Cardiac septum (tissue), 1 donor: ENCODE measurements around the gene TSPAN32. TPM values are rescaled to one million over a fixed set of nuclear protein-coding genes. Genes with fewer than 3 reads are reported as not detected.

Experiments used
- DNase-seq: peaks from one replicate; pipeline ENCODE4 v3.0.0-alpha.2; 2020; ENCODE audit warnings: low spot score
- intact Hi-C: fragments of 100-400 bp; cut with DNase I; formaldehyde crosslinking; loops from one replicate; pipeline ENCODE4 v1.14.0; 2022
- total RNA-seq: library from RNA; stranded (reverse); fragmentation: NEBNext Ultra II Directional; extraction: Animal tissue kit (Norgen Biotek cat#: 25700); gene quantifications from one replicate; pipeline ENCODE4 v1.2.1, GENCODE V29; 2021
- donor health status: DM: no; HTN: no; CAD: no.

TSPAN32 gene
- total RNA-seq, 1 donor from 2014 or later, result 26.2 TPM

DNA sequence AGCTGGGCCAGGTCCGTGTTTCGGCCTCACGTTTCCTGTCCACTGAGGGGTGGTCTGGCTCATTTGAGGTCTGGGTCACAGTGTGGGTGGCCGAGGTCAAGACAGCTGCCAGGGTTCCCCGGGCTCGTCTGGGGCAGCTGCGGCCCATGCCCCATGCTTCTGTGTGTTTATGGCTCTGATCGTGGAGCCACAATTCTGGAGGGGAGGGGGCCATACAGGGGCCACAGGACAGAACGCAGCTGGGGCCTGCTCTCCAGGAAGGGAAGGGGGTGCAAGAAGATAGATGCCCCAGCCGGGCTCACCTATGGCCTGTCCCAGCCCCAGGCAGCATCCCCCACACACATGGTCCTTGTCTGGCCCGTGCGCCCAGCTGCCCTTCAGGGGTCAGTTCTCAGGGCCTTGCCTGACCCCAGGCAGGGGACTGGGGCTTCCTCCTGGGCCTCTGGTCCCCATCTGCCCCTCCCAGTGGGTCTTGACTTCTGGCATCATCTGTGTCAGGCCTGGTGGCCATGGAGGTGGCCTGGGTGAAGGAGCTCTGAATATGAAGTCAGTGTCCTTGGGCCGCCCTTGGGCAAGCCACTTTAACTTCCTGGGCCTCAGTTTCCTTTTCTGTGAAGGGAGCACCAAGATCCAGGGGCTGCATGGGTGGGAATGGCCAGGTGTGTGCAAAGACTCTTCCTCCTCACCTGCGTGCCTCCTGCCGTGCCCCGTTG lies 8.4 kb downstream of the TSPAN32 start:
- intact Hi-C loops, result no loop called here

DNA sequence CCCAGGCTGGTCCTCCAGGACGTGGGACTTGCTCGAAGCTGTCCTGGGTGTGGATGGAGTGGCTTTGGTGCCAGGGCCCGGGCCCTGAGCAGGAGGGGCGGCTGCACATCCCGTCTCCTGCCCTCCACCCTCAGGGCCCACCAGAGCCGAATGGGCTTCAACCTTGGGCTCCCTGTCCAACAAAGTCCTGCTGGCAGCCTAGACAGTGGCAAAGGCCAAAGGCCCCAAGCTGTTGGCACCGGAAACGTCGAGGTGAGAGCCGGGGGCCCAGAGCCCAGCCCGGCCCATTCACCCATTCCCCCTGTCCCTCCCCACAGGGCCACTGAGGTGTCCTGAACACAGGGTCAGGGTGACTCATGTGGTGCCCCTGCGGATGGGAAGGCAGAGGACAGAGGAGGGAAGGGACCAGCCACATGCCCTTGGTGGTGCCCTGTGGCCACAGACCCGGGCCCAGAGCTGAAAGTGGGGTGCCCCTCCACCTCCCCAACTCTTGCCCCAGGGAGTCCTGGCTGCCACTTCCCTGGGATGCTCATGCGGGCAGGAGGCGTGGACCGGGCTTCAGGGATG lies 9.1 kb downstream of the TSPAN32 start:
- intact Hi-C loops, result no loop called here
- no peak for DNase-seq

More for the DNA sequence above, 8.4 kb downstream of the TSPAN32 start:
- DNase-seq, result no peak

DNA sequence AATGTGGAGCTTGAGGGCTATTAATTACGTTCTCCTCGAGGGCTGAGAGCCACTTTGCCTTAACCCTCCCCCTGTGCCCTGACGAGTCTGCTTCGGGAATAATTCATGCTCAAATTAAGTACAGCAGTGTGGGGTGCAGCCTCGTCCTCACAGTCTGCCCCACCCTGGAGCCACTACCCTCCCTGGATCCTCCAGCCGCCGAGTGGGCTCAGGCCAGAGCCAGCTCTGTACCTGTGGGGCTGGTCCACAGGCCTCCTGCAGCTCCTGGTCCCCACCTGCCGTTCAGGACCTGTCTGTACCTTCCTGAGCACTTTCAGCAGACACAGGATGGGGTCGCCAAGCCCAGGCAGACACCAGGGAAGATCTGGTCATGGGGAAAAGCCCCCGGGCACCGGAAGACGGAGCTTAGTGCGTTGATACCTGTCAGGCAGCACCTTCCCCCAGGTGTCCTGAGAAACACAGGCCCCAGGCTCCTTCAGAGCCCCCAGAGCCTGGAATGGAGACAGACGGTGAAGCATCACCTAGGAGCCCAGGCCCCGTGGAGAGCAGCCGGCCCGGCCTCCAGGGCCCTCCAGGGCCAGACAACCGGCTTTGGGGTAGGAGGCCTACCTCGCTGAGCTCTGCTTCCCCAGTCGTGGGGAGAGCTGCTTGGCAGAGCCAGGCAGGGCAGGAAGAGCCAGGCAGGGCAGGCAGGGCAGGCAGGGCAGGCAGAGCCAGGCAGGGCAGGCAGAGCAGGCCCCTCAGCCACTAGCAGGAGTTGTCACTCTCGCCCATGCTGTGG lies 9.7 kb downstream of the TSPAN32 start:
- DNase-seq, result no peak

DNA sequence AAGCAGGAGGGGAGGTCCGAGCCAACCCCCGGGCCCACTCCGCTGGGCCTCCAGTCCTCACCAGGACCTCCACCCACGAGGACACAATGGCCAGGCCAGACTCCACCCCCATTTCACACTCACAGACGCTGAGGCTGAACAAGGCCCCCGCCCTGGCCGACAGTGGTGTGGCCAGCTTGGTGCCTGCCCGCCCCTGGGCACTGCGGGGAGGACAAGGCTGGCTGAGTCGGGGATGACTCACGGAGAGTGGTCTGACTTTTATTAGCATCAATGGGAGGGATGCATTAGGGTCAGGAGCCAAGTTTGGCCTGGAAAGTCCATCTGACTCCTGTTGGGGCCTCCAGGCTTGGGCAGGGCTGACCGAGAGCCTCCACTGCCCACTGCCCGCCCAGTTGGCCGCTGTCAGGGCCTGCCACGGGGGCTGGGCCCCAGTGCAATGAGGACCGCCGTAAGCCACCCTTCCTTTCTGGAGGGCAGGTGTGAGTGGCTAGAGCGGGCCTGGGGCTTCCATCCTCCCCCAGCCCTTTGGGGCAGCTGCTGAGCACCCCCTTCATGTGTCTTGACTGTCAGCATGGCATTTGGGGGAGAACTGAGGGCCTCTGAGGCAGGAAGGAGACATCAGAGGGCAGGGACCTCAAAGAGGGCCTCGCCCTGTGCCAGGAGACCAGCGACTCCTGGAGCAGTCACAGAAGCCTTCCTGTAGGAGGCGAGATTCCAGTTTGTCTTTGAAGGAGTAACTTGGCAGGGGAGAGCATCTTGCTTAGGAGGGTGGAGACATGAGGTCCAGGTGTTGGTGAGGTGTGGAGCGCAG lies 10.6 kb downstream of the TSPAN32 start:
- DNase-seq, result no peak
- intact Hi-C loops, result no loop called here

More for the DNA sequence above, 9.7 kb downstream of the TSPAN32 start:
- intact Hi-C loops, result no loop called here

DNA sequence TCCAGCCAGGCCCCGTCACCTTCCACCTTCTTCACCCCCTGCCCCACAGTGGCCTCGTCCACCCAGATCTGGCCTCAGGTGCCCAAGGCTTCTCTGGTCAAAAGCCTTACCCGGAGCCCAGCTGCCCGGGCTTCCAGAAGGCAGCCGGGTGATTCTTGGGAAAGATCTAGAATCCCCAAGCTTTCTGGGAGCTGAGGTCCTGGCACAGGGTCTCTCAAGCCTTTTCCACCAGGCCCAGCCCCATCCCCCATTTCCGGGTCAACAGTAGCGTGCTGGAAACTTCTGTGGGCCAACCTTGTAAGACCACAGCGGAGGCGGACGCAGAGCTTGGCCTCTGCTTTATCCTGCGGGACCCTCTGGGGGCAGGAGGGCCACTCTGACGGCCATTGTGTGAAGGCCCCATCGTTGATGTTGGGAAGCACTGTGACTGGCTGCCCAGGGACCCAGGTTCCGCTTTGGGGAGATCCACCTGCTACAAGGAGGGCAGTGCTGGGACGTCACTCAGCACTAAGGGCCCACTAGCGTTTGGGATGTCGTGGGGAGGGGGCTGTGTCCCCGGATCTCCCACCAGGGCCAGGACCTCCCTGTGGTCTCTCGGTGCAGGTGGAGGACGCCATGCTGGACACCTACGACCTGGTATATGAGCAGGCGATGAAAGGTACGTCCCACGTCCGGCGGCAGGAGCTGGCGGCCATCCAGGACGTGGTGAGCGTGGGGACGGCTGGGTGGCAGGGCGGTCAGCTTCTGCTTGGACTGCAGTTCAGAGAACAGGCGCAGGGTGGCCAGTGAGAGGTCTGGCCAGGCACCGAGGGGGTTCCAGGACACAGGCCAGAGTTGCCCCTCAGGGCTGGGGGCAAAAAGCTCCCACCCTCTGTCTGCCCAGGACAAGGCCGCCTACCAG lies 11.5 kb downstream of the TSPAN32 start:
- intact Hi-C loops, result no loop called here
- no peak for DNase-seq

DNA sequence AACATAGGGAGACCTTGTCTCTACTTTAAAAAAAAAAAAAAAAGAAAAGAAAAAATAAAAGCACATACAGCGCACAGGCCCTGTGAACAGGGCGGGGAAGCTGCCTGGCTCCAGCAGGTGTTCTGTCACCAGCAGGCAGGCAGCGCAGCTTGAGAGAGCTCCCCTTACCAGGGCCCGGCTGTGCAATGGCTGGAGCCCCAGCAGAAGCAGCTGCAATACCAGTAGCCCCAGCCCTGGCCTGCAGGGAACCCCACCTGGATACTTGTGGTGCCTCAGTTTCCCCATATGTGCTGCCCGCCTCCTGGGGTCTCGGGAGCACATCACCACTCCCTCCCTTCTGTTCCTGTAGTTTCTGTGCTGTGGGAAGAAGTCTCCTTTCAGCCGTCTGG lies 12.3 kb downstream of the TSPAN32 start:
- no peak for DNase-seq
- intact Hi-C loops, result loop anchor here (2.0 kb wide), 1 partner anchor 77 kb away; no protein-coding TSS in a partner anchor

DNA sequence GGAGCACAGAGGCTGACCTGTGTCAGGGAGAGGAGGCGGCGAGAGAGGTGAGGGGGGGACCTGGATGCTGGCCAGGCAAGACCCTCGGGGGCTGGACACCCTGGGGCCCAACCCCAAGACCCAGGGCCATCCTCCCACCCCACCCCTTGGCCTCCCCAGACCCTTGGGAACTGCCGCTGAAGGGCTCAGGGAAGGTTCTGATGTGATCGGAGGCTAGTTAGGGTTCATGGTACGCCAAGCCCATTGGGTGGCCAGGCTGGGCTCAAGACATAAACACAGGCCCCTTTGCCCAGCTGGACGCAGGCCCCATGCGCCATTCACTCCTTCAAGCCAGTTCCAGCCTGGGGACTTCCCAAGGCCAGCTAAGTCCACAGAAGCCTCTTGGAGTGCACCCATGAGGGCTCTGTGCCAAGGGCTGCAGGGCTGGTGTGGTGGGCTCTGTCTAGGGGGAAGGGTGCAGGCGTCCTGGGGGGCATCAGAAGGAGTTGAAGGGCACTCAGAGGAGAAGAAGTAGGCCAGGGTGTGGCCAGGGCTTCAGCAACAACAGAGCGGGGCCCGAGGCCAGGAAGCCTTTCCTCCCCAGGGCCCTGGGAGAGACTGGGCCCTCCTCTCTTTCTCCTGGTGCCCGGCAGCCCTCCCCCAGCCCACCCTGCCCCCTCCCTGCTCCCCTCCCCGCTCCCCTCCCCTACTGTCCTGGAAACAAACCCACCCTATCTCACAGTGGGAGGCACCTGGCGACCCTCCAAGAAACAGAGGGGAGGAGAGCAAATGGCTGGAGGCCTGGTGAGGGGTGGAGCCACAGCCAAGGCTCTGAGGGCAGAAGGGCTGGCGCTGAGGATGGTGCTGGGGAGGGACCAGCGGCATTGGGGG lies 12.9 kb downstream of the TSPAN32 start:
- intact Hi-C loops, result loop anchor here (1.0 to 2.0 kb wide), 2 partner anchors 61 to 76 kb away; no protein-coding TSS in a partner anchor
- peak; percentile 95 for DNase-seq

DNA sequence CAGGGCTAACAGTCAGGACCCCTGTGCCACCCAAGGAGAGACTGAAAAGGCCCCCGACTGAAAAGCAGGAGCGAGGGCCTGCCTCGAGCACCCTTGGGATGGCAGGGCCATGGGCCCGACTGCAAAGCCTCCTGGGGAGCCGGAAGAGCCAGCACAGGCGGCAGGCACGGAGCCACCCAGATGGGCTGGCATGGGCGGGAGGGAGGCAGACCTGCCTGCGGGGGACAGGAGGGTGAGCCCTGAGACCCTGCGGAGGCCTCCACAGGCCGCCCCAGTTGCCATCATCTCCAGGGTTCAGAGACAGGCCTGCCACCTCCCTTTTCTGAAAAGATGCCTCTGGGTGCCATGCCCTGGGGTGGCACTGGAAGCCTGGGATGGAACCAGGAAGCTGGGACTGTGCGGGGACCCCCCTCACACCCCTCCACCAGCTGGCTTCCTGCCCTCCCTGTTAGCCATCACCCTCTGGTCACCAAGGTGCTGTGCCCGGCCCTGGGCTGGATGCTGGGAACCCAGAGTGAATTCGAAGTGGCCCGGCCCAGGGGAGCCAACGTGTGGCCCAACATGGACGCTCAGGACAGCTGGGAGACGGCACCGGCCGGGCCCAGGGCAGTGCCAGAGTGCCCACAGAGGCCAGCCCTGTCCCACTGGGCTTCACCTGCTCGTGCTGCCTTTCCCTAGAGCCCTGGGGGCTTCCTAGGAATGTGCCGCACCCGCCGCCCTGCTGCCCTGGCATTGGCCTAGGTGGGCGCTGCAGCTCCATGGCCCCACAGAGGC lies 13.8 kb downstream of the TSPAN32 start:
- peak; percentile 70 for DNase-seq
- intact Hi-C loops, result loop anchor here (1.0 to 2.0 kb wide), 2 partner anchors 60 to 75 kb away; no protein-coding TSS in a partner anchor

DNA sequence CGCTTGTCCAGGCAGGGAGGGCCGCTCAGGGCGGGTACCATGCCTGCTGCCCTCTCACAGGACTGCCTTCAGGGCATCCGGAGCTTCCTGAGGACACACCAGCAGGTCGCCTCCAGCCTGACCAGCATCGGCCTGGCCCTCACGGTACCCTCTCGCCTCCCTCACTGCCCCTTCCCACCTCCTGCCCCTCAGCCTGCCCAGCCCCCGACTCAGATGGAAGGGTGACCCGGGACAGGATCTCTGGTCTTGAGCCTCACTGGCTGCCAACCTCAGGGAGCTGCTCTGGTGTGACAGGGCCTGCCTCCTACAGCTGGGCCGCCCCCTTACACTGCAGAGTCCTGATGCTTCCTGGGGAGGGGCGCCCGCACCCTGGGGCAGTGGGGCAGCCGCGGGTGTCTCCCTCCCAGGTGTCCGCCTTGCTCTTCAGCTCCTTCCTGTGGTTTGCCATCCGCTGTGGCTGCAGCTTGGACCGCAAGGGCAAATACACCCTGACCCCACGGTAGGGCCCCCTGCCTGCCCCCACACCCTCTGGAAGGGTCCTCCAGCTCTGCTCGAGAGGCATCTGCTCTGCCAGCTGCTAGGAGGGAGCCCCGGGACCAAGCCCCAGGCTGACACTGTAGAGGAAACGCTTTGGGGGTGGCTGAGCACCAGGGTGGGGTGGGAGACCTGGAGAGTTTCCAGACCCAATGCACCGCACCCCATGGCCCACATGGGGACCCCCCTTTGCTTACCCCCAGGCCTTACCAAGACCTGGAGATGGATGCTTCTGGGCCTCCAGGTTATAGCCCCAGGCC lies 14.6 kb downstream of the TSPAN32 start:
- peak; percentile 62 for DNase-seq
- intact Hi-C loops, result no loop called here

DNA sequence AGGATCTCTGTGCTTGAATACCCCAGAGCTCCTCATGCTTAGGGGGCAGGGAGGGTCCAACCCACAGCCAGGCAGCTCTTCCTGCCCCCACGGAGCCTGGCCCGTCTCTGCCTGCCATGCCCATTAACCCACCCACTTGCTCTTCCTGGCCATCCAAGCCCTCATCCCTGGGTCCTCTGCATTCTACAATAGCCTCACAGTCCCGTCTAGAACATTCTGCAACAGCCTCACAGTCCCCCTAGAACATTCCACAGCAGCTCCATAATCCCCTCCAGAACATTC lies 15.1 kb downstream of the TSPAN32 start:
- no peak for DNase-seq
- intact Hi-C loops, result no loop called here

DNA sequence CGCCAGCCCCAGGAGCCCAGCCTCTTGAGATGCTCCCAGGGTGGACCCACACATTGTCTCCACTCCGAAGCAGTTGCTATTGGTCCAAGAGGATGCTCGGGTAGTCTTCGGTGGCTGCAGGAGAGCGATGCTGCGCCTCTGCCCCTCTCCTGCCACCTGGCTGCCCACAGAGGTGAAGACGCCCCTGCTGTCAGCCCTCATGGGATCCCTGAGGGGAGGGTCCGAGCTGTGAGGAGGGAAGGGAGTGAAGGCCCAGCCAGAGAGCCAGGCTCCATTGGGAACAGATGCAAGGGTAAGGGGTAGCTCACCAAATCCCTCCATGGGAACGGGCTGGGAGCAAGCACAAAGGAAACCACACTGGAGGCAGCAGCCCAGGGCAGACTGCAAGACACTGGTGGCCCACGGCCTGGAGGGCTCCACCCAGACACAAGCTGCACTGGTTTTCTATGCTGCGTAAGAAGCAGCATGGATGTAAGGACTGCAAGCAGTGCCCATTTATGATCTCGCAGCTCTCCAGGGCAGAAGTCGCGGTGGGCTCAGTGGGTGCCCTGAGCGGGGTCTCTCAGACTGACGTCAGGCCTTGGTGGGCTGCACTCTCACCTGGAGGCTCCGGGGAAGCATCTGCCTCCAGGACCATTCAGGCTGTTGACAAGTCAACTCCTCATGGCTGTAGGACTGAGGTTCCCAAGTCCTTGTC lies 15.7 kb downstream of the TSPAN32 start:
- intact Hi-C loops, result no loop called here
- DNase-seq, result peak; percentile 74

DNA sequence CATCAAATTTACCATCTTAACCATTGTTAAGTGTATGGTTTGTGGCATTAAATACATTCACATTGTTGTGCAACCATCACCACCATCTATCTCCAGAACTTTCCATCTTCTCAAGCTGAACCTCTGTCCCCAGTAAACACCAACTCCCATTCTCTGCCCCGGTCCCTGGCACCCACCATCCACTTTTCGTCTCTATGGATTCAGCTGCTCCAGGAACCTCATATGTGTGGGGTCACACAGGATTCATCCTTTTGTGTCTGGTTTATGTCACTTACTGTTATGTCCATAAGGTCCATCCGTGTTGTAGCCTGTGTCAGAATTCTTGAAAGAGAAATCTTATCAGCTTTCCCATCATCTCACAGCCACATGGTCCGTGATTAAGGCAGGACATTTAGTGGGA lies 16.3 kb downstream of the TSPAN32 start:
- intact Hi-C loops, result no loop called here
- peak; percentile 1 for DNase-seq

DNA sequence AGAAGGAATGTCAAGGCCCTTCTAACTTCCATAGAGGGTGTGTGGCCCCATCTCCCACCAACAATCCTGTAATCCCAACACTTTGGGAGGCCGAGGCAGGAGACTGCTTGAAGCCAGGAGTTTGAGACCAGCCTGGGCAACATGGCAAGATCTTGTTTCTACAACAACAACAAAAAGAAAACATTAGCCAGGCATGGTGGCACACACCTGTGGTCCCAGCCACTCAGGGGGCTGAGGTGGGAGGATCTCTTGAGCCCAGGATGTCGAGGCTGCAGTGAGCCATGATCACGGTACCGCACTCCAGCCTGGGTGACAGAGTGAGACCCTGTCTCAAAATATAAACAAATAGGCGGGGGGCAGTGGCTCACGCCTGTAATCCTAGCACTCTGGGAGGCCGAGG lies 16.9 kb downstream of the TSPAN32 start:
- peak; percentile 39 for DNase-seq
- intact Hi-C loops, result no loop called here

DNA sequence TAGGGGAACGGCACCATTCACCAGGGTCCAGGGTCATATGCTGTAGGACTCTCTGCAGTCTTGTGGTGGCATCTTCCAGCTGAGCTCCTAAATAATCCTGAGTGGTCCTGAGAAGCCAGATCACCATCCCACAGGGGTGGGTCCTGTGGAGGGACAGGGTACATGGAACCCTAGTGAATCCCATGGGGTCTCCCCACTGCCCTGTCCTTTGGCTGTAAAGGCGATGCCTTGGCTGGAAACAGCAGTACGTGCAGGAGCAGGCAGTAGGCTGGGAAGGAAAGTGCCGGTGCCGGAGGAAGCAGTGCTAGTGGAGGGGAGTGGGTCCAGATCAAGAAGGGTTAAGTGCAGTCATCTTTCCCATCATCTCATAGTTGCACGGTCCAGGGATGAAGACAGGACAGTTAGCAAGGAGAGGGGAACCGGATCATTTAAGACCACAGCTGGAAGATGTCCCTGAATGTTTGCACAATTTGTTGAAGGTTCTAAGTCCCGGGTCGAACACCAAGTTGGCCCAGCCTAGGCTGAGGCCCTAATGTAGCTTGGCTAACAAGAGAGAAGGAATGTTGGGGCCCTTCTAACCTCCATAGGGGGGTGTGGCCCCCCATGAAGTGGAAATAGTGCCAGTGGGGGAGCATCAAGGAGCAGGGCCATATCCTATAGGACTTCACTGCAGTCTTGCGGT lies 18.1 kb downstream of the TSPAN32 start:
- intact Hi-C loops, result no loop called here

DNA sequence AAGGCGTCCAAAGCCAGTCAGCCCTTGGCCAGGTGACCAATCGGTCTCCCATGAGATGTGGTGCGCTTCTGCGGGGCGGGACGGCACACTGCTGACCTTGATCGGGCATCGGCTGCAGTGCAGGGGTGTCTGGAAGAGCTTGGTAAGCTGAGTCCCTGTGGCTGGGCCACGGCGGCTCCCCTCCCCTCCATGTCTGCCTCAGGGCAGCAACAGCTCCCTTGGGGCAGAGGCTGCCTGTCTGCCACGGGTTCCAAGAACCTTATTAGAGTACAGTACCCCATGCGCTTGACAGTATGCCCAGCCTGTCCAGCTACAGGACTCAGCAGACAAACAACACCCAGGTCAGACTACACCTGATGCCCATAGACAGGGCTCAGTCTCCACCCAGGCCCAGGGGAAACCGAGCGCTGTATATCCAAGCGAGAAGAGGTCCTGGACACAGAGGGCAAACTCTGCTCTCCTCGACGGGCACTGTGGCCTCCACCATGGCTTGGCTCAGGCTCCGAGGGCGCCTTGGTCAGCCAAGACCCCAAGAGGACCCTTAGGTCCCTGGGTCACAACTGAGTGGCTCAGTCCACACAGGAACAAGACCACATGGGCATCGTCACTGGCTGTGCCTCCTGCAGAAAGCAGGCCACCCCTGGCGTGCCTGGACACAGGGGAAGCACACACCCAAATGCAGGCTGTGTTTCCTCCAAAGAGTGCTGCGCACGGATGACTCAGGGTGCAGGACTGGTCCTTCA lies 18.9 kb downstream of the TSPAN32 start:
- intact Hi-C loops, result no loop called here

More for the DNA sequence above, 18.1 kb downstream of the TSPAN32 start:
- peak; percentile 41 for DNase-seq

More for the DNA sequence above, 18.9 kb downstream of the TSPAN32 start:
- peak; percentile 60 for DNase-seq
